ENCODE results near the gene PHEX. TPM values are rescaled to one million over a fixed set of nuclear protein-coding genes. Genes with fewer than 3 reads are reported as not detected.

PHEX gene
- total RNA-seq, 4 donors from 2014 or later: 0.05 TPM; not detected in 3

- H3K27me3 ChIP-seq: no peaks in the 10 kb centered on the region
- TF ChIP-seq POLR2A (IDR thresholded peaks at IDR 0.05): no peak
- TF ChIP-seq, protein P1, sequence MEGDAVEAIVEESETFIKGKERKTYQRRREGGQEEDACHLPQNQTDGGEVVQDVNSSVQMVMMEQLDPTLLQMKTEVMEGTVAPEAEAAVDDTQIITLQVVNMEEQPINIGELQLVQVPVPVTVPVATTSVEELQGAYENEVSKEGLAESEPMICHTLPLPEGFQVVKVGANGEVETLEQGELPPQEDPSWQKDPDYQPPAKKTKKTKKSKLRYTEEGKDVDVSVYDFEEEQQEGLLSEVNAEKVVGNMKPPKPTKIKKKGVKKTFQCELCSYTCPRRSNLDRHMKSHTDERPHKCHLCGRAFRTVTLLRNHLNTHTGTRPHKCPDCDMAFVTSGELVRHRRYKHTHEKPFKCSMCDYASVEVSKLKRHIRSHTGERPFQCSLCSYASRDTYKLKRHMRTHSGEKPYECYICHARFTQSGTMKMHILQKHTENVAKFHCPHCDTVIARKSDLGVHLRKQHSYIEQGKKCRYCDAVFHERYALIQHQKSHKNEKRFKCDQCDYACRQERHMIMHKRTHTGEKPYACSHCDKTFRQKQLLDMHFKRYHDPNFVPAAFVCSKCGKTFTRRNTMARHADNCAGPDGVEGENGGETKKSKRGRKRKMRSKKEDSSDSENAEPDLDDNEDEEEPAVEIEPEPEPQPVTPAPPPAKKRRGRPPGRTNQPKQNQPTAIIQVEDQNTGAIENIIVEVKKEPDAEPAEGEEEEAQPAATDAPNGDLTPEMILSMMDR (IDR thresholded peaks at IDR 0.05 in 4 of 5, conservative IDR thresholded peaks at IDR 0.05 in 1 of 5): no peak
- no peak for ATAC-seq
- H3K27ac ChIP-seq: no peak overlapping the region
- no peak overlapping the region for H3K4me3 ChIP-seq
- H3K9me3 ChIP-seq: no peaks in the 10 kb centered on the region
- no peak for DNase-seq
- no peaks in the 10 kb centered on the region for H3K36me3 ChIP-seq
- intact Hi-C loops (cut with DNase I; ENCODE audit: low total_unique reads) (no loop called here), in situ Hi-C loops (cut with MboI; ENCODE audit: low sequenced_read_pairs in 4 of 4) (no loop called here)
- no peaks in the 10 kb centered on the region for H3K4me1 ChIP-seq
These were observed 63.7 kb downstream of the PHEX start for GRCh38 chrX:22095856-22096255.

GRCh38 chrX:22097012-22097694, 65.0 kb downstream of the PHEX start:
- H3K4me3 ChIP-seq: no peak overlapping the region
- TF ChIP-seq, protein P1 (IDR thresholded peaks at IDR 0.05 in 4 of 5, conservative IDR thresholded peaks at IDR 0.05 in 1 of 5): no peak
- TF ChIP-seq POLR2A (IDR thresholded peaks at IDR 0.05): no peak
- H3K27me3 ChIP-seq: no peaks in the 10 kb centered on the region
- no peaks in the 10 kb centered on the region for H3K9me3 ChIP-seq
- DNase-seq: peak in 1 of 2 donors; percentile 18
- peak in 1 of 2 donors; percentile 51 for ATAC-seq
- no peaks in the 10 kb centered on the region for H3K36me3 ChIP-seq
- H3K27ac ChIP-seq: no peak overlapping the region
- no peaks in the 10 kb centered on the region for H3K4me1 ChIP-seq
- in situ Hi-C loops (cut with MboI; ENCODE audit: low sequenced_read_pairs in 4 of 4) (no loop called here), intact Hi-C loops (cut with DNase I; ENCODE audit: low total_unique reads) (no loop called here)

DNA sequence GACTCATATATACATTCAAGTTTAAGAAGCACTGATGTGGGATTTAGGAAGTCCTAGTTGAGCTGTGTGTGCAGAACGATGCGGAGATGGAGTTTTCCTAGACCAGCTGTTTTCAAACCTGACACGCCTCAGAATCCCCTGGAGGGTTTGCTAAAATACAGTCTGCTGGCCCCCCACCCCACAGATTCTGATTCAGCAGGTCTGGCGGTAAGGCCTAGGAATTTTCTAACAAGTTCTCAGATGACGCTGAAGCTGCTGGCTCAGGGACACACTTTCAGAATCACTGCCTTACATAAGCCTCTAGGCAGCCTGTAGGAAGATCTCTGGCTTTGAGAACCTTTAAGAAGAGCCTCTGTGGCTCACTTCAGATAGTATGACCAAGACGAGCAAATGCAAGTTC, 73.1 kb downstream of the PHEX start:
- no peak for TF ChIP-seq POLR2A (IDR thresholded peaks at IDR 0.05)
- TF ChIP-seq, protein P1 (IDR thresholded peaks at IDR 0.05 in 4 of 5, conservative IDR thresholded peaks at IDR 0.05 in 1 of 5): no peak
- ATAC-seq (no peak), DNase-seq (no peak)
- Histone ChIP-seq H3K4me3 (no peak overlapping the region), H3K27ac (no peak overlapping the region), H3K27me3 (no peaks in the 10 kb centered on the region), H3K4me1 (no peaks in the 10 kb centered on the region), H3K36me3 (no peaks in the 10 kb centered on the region), H3K9me3 (no peaks in the 10 kb centered on the region)
- intact Hi-C loops (cut with DNase I; ENCODE audit: low total_unique reads): no loop called here
- in situ Hi-C loops (cut with MboI; ENCODE audit: low sequenced_read_pairs in 4 of 4): no loop called here

GRCh38 chrX:22105971-22106370, 73.8 kb downstream of the PHEX start:
- Histone ChIP-seq H3K27me3 (no peaks in the 10 kb centered on the region), H3K27ac (no peak overlapping the region), H3K4me3 (no peak overlapping the region), H3K9me3 (no peaks in the 10 kb centered on the region), H3K36me3 (no peaks in the 10 kb centered on the region), H3K4me1 (no peaks in the 10 kb centered on the region)
- ATAC-seq (no peak), DNase-seq (no peak)
- in situ Hi-C loops (cut with MboI; ENCODE audit: low sequenced_read_pairs in 4 of 4) (no loop called here), intact Hi-C loops (cut with DNase I; ENCODE audit: low total_unique reads) (no loop called here)
- TF ChIP-seq, protein P1 (IDR thresholded peaks at IDR 0.05 in 4 of 5, conservative IDR thresholded peaks at IDR 0.05 in 1 of 5): no peak
- no peak for TF ChIP-seq POLR2A (IDR thresholded peaks at IDR 0.05)

DNA sequence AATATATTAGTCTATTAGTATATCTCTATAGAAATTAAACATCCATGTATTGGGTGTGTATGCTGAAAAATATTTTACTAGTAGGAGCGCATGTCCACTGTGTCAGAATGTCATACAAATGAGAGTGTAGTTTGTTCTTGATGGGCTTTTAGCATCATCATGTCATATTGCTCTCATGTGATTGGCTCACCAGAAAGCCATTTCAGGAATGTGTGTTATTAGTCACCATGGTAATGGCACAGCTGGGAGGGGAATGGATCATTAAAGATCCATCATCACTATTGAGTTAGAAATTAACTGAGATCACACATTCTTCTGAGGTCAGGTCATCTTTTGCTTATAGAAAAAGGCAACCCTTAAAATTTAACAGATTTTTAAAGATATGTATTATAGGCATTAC, 77.3 kb downstream of the PHEX start:
- intact Hi-C loops (cut with DNase I; ENCODE audit: low total_unique reads): no loop called here
- ATAC-seq: no peak
- in situ Hi-C loops (cut with MboI; ENCODE audit: low sequenced_read_pairs in 4 of 4): no loop called here

More for the DNA sequence above, 77.3 kb downstream of the PHEX start:
- Histone ChIP-seq H3K36me3 (no peaks in the 10 kb centered on the region), H3K27me3 (no peaks in the 10 kb centered on the region), H3K9me3 (no peaks in the 10 kb centered on the region), H3K4me3 (no peak overlapping the region), H3K4me1 (no peaks in the 10 kb centered on the region), H3K27ac (no peak overlapping the region)
- DNase-seq: no peak
- no peak for TF ChIP-seq POLR2A (IDR thresholded peaks at IDR 0.05)
- TF ChIP-seq, protein P1 (IDR thresholded peaks at IDR 0.05 in 4 of 5, conservative IDR thresholded peaks at IDR 0.05 in 1 of 5): no peak

All from gastrocnemius medialis (tissue), 4 donors.